Stimulated activated naive B cell treated with anti-CD40 and anti-IgM and Interleukin-4, amounts not matched to agents 10 μg/mL and 1 μg/mL and 100 μg/mL, for 72 hours (primary cell): ENCODE data around the gene CCL19.

Experiments used
- ATAC-seq, 2 donors: fragments of 150-1000 bp; cut with Tn5 transposase; replicated peaks; 2 replicates each; pipeline ENCODE4 v1.10.0; 2021; ENCODE audit warnings: moderate library complexity in 1 of 2
- DNase-seq: peaks from one replicate; pipeline ENCODE4 v3.0.0; 2021
- H3K27ac Mint-ChIP-seq: one replicate; pipeline ENCODE4 v1.8.0; 2022; ENCODE audit warnings: mild to moderate bottlenecking, mixed read lengths
- H3K27me3 Mint-ChIP-seq, 2 donors: one replicate each; pipeline ENCODE4 v1.8.0; 2022; ENCODE audit warnings: mixed read lengths in 2 of 2
- H3K36me3 Mint-ChIP-seq, 2 donors: one replicate each; pipeline ENCODE4 v1.8.0; 2022; ENCODE audit warnings: mixed read lengths in 2 of 2, mild to moderate bottlenecking in 1 of 2
- H3K4me1 Mint-ChIP-seq, 2 donors: one replicate each; pipeline ENCODE4 v1.8.0; 2022; ENCODE audit warnings: mixed read lengths in 2 of 2, mild to moderate bottlenecking in 1 of 2
- H3K4me3 Mint-ChIP-seq, 2 donors: one replicate each; pipeline ENCODE4 v1.8.0; 2022; ENCODE audit warnings: mild to moderate bottlenecking in 2 of 2, mixed read lengths in 2 of 2, moderate library complexity in 1 of 2
- H3K9me3 Mint-ChIP-seq, 2 donors: one replicate each; pipeline ENCODE4 v1.8.0; 2022; ENCODE audit warnings: mixed read lengths in 2 of 2, mild to moderate bottlenecking in 1 of 2

The CCL19 gene

GRCh38 chr9:34647084-34647403 lies 44.0 kb downstream of the CCL19 start:
- DNase-seq (no peak), ATAC-seq (no peak)
- H3K9me3 Mint-ChIP-seq, result no peaks in the 10 kb centered on the region
- peak overlapping the region; percentile 88 for H3K27ac Mint-ChIP-seq
- peak overlapping the region; percentile 88 to 95 for H3K4me3 Mint-ChIP-seq
- no peaks in the 10 kb centered on the region for H3K27me3 Mint-ChIP-seq
- peaks cover 24 to 26% of the 10 kb centered on the region in 2 donors for H3K36me3 Mint-ChIP-seq
- peaks cover 22 to 51% of the 10 kb centered on the region in 2 donors for H3K4me1 Mint-ChIP-seq

GRCh38 chr9:34646211-34647083 lies 44.6 kb downstream of the CCL19 start, which contains the start of gene GALT:
GALT (plus strand) TSS chr9:34646675; CDS start chr9:34646705, 30 bp downstream.
- no peaks in the 10 kb centered on the region for H3K9me3 Mint-ChIP-seq
- peaks cover 22 to 26% of the 10 kb centered on the region in 2 donors for H3K36me3 Mint-ChIP-seq
- H3K4me1 Mint-ChIP-seq, result peaks cover 22 to 45% of the 10 kb centered on the region in 2 donors
- ATAC-seq (peak; percentile 91 to 92), DNase-seq (peak; percentile 88)
- no peaks in the 10 kb centered on the region for H3K27me3 Mint-ChIP-seq
- H3K4me3 Mint-ChIP-seq, result peak within 1 kb of the TSS; percentile 88 to 95
- peak within 1 kb of the TSS; percentile 88 for H3K27ac Mint-ChIP-seq

GRCh38 chr9:34644766-34645314 lies 46.2 kb downstream of the CCL19 start:
- no peaks in the 10 kb centered on the region for H3K9me3 Mint-ChIP-seq
- no peak overlapping the region for H3K27ac Mint-ChIP-seq
- no peak overlapping the region for H3K4me3 Mint-ChIP-seq
- ATAC-seq, result no peak
- no peak for DNase-seq
- H3K36me3 Mint-ChIP-seq, result peaks cover 19 to 25% of the 10 kb centered on the region in 2 donors
- H3K27me3 Mint-ChIP-seq, result no peaks in the 10 kb centered on the region
- H3K4me1 Mint-ChIP-seq, result peaks cover 22 to 35% of the 10 kb centered on the region in 2 donors

GRCh38 chr9:34642679-34643078 lies 48.4 kb downstream of the CCL19 start:
- H3K4me3 Mint-ChIP-seq, result no peak overlapping the region
- H3K27me3 Mint-ChIP-seq, result no peaks in the 10 kb centered on the region
- H3K36me3 Mint-ChIP-seq, result peaks cover 0 to 4% of the 10 kb centered on the region in 2 donors
- peaks cover 18 to 22% of the 10 kb centered on the region in 2 donors for H3K4me1 Mint-ChIP-seq
- H3K27ac Mint-ChIP-seq, result no peak overlapping the region
- DNase-seq (no peak), ATAC-seq (no peak)
- no peaks in the 10 kb centered on the region for H3K9me3 Mint-ChIP-seq
